Testis (tissue), 2 donors: ENCODE results near the gene KCNH5.

ENCODE experiments used
- POLR2A ChIP-seq: fragments of 450-650 bp; IDR thresholded peaks from one replicate; pipeline ENCODE4 v1.6.1; 2017; ENCODE audit warnings: antibody characterized with exemption, mild to moderate bottlenecking, moderate library complexity
- TF ChIP-seq, protein P1 (sequence below), 3 experiments: fragments of 450-650 bp in 2 of 3; fragments of 200-600 bp in 1 of 3; sonication (generic) in 1 of 3; IDR thresholded peaks; one replicate each; pipeline ENCODE4 v1.5.1; 2016 to 2019; ENCODE audit warnings: antibody characterized with exemption in 3 of 3, mild to moderate bottlenecking in 2 of 3, moderate library complexity in 1 of 3

- TF ChIP-seq, protein P1, sequence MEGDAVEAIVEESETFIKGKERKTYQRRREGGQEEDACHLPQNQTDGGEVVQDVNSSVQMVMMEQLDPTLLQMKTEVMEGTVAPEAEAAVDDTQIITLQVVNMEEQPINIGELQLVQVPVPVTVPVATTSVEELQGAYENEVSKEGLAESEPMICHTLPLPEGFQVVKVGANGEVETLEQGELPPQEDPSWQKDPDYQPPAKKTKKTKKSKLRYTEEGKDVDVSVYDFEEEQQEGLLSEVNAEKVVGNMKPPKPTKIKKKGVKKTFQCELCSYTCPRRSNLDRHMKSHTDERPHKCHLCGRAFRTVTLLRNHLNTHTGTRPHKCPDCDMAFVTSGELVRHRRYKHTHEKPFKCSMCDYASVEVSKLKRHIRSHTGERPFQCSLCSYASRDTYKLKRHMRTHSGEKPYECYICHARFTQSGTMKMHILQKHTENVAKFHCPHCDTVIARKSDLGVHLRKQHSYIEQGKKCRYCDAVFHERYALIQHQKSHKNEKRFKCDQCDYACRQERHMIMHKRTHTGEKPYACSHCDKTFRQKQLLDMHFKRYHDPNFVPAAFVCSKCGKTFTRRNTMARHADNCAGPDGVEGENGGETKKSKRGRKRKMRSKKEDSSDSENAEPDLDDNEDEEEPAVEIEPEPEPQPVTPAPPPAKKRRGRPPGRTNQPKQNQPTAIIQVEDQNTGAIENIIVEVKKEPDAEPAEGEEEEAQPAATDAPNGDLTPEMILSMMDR (IDR thresholded peaks at IDR 0.05), result no peak
- no peak for TF ChIP-seq POLR2A
These were observed 178.9 kb downstream of the KCNH5 start for GRCh38 chr14:62866376-62866775.
